ENCODE measurements around the gene MARCHF11.

GRCh38 chr5:16061163-16061562, 118.4 kb downstream of the MARCHF11 start:
- TF ChIP-seq TAF1 (IDR thresholded peaks at IDR 0.05; ENCODE audit: borderline replicate concordance, low read depth, low read length) (no peak), POLR2A (IDR thresholded peaks at IDR 0.05; ENCODE audit: low read depth, low read length) (no peak)
